Heart left ventricle (tissue), 13 donors: ENCODE measurements around the gene FUT8.

ENCODE experiments used
- POLR2A ChIP-seq, 2 donors: fragments of 450-650 bp; IDR thresholded peaks; one replicate each; pipeline ENCODE4 v1.6.1; 2017; ENCODE audit warnings: antibody characterized with exemption in 2 of 2, mild to moderate bottlenecking in 2 of 2, moderate library complexity in 2 of 2
- TF ChIP-seq, protein P1 (sequence below), 12 donors: fragments of 200-600 bp; sonication (generic) in 4 of 12; IDR thresholded peaks; one replicate each; pipeline versions ENCODE4 v1.5.0 to v1.8.0; 2018 to 2022; ENCODE audit warnings: antibody characterized with exemption in 12 of 12, mild to moderate bottlenecking in 5 of 12
- donor health status: ischemic (EF 13 %, LVEDD 7.1; RV severe dilation, severe dysfunction).
- donor health status: DM: no; HTN: yes; CAD: no.
- donor health status: DM: no; HTN: no; CAD: no.
- donor health status: ischemic (EF 25% LVEDD 6.9; RV normal size, moderate dysfunction).
- donor health status: ischemic (EF 25% LVEDD 5.7; RV mildly dilated, moderate dysfunction).
- donor health status: ischemic (EF 35%, LVEDD 5.7; RV mildly dilated, moderate dysfunction).
- donor health status: nonischemic (EF 11% LVEDD 7.7; RV severe dilation, severe dysfunction).
- donor health status: DM: yes; HTN: yes; CAD: no.
- donor health status: PGD.
- donor health status: ischemic (EF 29% LVEDD 5.4; RV normal size, mild dysfunction).
- donor health status: nonischemic (EF 23%, LVEDD 6.1; RV moderate dilation, normal function).

DNA sequence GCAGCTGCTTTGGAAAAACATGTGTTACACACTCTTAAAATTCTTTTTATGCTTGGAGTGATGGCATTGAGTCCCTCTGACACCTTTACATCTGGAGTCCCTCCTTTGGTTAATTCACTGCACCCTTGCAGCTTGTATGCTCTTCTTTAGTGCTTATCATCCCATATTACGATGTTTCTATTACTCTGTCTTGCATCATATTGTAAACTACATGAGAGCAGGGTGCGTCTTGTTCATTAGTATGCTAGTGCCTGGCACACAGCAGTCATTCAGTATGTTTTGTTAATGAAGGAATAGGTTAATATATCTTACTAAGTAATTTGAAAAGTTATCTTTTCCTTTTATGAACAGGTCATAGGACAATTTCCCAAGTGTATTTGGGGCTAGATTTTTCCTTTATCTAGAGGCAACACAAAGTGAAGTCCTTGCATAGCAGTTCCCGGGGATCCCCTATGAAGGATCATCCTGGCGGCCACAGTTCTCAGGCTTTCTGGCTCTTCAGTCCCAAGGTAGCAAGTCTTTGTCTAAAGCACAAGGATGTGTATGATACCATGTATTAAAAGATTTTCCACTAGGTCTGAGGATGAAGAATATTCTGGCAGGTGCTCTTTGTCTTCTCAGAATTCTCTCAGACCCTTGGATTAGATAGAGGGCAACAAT is 363.8 kb downstream of the FUT8 start:
- TF ChIP-seq, protein P1, sequence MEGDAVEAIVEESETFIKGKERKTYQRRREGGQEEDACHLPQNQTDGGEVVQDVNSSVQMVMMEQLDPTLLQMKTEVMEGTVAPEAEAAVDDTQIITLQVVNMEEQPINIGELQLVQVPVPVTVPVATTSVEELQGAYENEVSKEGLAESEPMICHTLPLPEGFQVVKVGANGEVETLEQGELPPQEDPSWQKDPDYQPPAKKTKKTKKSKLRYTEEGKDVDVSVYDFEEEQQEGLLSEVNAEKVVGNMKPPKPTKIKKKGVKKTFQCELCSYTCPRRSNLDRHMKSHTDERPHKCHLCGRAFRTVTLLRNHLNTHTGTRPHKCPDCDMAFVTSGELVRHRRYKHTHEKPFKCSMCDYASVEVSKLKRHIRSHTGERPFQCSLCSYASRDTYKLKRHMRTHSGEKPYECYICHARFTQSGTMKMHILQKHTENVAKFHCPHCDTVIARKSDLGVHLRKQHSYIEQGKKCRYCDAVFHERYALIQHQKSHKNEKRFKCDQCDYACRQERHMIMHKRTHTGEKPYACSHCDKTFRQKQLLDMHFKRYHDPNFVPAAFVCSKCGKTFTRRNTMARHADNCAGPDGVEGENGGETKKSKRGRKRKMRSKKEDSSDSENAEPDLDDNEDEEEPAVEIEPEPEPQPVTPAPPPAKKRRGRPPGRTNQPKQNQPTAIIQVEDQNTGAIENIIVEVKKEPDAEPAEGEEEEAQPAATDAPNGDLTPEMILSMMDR (IDR thresholded peaks at IDR 0.05): no peak
- no peak for TF ChIP-seq POLR2A (IDR thresholded peaks at IDR 0.05)
